ENCODE measurements around the gene ZSCAN2.

ZSCAN2 gene

GRCh38 chr15:84671211-84671610, 70.4 kb downstream of the ZSCAN2 start:
- ChIA-PET CTCF (interaction anchor here (0.6 to 1.8 kb wide), 4 partner anchors 13 to 100 kb away, joined by 3 to 4 read pairs (median 4); partner anchors contain the start of gene NMB), POLR2A (no interaction called here)
- DNase-seq (ENCODE audit: low read depth, low spot score): peak; percentile 62
- no peak overlapping the region for H3K4me3 ChIP-seq (ENCODE audit: low read depth, low read length)
- TF ChIP-seq CTCF (IDR thresholded peaks at IDR 0.05; ENCODE audit: insufficient read depth, low read length, missing control alignments): no peak

Measured in AG04449 (cell line).